K562 (cell line): ENCODE measurements around the gene LRRTM1.

Experiments
- ETV5 ChIP-seq: sonication (generic); formaldehyde crosslinking; IDR thresholded peaks from 2 replicates; pipeline ENCODE4 v1.4.0; 2020; ENCODE audit warnings: low read depth, mild to moderate bottlenecking, missing genetic modification reagents
- PRPF4 ChIP-seq: fragments of 200-400 bp; formaldehyde crosslinking; IDR thresholded peaks from one replicate; pipeline ENCODE4 v1.6.1; 2017; ENCODE audit warnings: low read length, low read depth, mild to moderate bottlenecking; ENCODE audit not compliant: insufficient read depth, poor library complexity, severe bottlenecking
- RBBP5 ChIP-seq: fragments of 200-600 bp; sonication (generic); IDR thresholded peaks from 2 replicates; pipeline ENCODE4 v1.6.1; 2012; ENCODE audit warnings: borderline replicate concordance, mild to moderate bottlenecking, low read length, control low read depth, inconsistent platforms; ENCODE audit not compliant: insufficient read depth, poor library complexity, severe bottlenecking
- REST ChIP-seq, 2 experiments: fragments of 450-650 bp; formaldehyde crosslinking in 1 of 2; IDR thresholded peaks; 2 replicates each; pipeline versions ENCODE4 v1.4.0 to v1.6.1; 2014 to 2020; ENCODE audit warnings: mild to moderate bottlenecking in 2 of 2, borderline replicate concordance in 1 of 2, low read depth in 1 of 2
- SMC3 ChIP-seq: conservative IDR thresholded peaks from 2 replicates; pipeline ENCODE4 v1.6.1; 2011; ENCODE audit warnings: low read depth, low read length, improper control_type of control experiment; ENCODE audit not compliant: insufficient read depth
- SPI1 ChIP-seq: IDR thresholded peaks from 2 replicates; pipeline ENCODE4 v1.6.1; 2011; ENCODE audit warnings: low read depth, low read length, control low read depth, borderline replicate concordance
- ZBTB11 ChIP-seq, 3 experiments: fragments of 200-800 bp in 1 of 3; fragments of 250-450 bp in 1 of 3; fragments of 450-650 bp in 1 of 3; sonication (Bioruptor Pico) in 1 of 3; sonication (Bioruptor generic) in 1 of 3; formaldehyde crosslinking in 1 of 3; IDR thresholded peaks; 2 replicates each; pipeline versions ENCODE4 v1.6.1 to v1.8.0; 2016 to 2022; ENCODE audit warnings: mild to moderate bottlenecking in 2 of 3, missing genetic modification characterization in 2 of 3, missing compliant biosample characterization in 1 of 3, moderate library complexity in 1 of 3
- ZBTB17 ChIP-seq: fragments of 450-650 bp; formaldehyde crosslinking; IDR thresholded peaks from 2 replicates; pipeline ENCODE4 v1.4.0; 2020; ENCODE audit warnings: mild to moderate bottlenecking
- ZBTB33 ChIP-seq: sonication (generic); formaldehyde crosslinking; IDR thresholded peaks from 2 replicates; pipeline ENCODE4 v1.8.1; 2023; ENCODE audit warnings: mild to moderate bottlenecking, missing genetic modification reagents
- ZNF133 ChIP-seq: fragments of 250-450 bp; sonication (Bioruptor Pico); IDR thresholded peaks from 2 replicates; pipeline ENCODE4 v1.4.0; 2020; ENCODE audit warnings: mild to moderate bottlenecking

DNA sequence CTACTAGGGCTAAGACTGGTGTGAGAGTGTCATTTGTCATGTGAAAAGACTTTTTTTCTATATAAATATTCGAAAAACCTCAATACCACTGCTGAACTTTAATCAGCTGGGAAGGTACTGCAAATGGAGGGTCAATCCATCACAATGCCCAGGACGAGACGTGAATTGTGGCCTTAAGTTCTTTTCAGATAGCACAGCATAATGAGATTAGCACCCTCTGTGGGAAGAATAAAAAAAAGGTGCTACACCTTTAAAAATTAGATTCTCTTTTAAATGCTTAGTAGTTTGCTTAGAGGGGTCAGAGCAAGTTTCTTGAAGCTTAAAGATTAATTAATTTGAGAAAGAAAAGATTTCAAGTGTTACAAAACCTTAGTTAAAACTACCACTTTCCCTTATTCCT, 5.6 kb downstream of the LRRTM1 start:
- TF ChIP-seq ZBTB11 (CRISPR knock-in tag; IDR thresholded peaks at IDR 0.05) (no peak), REST (IDR thresholded peaks at IDR 0.05; ENCODE audit: borderline replicate concordance) (no peak), REST (CRISPR knock-in tag; IDR thresholded peaks at IDR 0.05; ENCODE audit: low read depth) (no peak), PRPF4 (no peak), ETV5 (CRISPR knock-in tag) (no peak), SPI1 (no peak), ZBTB17 (CRISPR knock-in tag) (no peak), ZBTB33 (CRISPR knock-in tag) (no peak), SMC3 (no peak), ZNF133 (CRISPR knock-in tag) (no peak), RBBP5 (no peak)
